ENCODE data around the gene GALNT15.

DNA sequence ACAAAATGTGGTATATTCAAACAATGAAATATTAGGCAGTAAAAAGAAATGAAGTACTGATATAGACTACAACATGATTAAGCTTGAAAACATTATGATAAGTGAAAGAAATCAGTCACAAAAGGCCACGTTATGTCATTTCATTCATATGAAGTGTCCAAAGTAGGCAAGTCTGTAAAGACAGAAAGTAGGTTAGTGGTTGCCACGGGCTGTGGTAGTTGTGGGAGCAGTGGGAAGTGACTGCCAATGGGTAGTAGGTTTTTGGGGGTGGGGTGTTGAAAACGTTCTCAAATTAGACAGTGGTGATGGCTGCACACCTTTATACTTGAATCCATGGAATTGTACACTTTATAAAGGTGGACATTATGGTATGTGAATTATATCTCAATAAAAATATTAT, 12.1 kb downstream of the GALNT15 start:
- TF ChIP-seq, protein P1, sequence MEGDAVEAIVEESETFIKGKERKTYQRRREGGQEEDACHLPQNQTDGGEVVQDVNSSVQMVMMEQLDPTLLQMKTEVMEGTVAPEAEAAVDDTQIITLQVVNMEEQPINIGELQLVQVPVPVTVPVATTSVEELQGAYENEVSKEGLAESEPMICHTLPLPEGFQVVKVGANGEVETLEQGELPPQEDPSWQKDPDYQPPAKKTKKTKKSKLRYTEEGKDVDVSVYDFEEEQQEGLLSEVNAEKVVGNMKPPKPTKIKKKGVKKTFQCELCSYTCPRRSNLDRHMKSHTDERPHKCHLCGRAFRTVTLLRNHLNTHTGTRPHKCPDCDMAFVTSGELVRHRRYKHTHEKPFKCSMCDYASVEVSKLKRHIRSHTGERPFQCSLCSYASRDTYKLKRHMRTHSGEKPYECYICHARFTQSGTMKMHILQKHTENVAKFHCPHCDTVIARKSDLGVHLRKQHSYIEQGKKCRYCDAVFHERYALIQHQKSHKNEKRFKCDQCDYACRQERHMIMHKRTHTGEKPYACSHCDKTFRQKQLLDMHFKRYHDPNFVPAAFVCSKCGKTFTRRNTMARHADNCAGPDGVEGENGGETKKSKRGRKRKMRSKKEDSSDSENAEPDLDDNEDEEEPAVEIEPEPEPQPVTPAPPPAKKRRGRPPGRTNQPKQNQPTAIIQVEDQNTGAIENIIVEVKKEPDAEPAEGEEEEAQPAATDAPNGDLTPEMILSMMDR (IDR thresholded peaks at IDR 0.05): no peak
- TF ChIP-seq EZH2 (IDR thresholded peaks at IDR 0.05): no peak
